Stimulated activated CD4-positive, alpha-beta T cell treated with anti-CD3 and anti-CD28 coated beads, TNF-alpha, amount 100 ng/mL, for 24 hours (primary cell): Measurements from ENCODE around the gene PDZRN4.

Experiments used
- DNase-seq, 3 experiments: peaks; one replicate each; pipeline ENCODE4 v3.0.0-alpha.2; 2020; ENCODE audit warnings: low read depth in 3 of 3

Gene PDZRN4

GRCh38 chr12:41356181-41356580, 168.1 kb downstream of the PDZRN4 start:
- DNase-seq, result no peak

GRCh38 chr12:41361738-41362137, 173.6 kb downstream of the PDZRN4 start:
- no peak for DNase-seq

GRCh38 chr12:41362510-41362909, 174.4 kb downstream of the PDZRN4 start:
- DNase-seq, result no peak

- no peak for DNase-seq
These were observed 174.8 kb downstream of the PDZRN4 start for GRCh38 chr12:41362931-41363330.

DNA sequence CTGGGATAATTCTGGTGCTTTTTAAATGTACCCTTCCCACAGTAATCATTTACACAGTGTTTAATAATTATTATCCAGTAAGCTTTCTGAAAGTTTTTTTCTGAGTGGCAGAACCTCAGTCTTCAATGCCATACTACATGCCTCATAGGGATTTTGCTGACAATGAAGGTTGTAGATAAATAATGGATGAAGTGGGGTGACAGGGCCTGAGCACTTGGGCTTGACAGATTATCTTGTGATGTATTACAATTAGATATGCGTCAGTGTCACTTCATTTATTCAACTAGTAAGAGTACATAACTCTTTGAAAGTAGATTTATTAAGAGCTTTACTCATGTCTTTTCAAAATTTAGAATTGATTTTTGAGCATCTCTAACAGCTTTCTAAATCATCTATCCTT, 176.1 kb downstream of the PDZRN4 start:
- no peak for DNase-seq

DNA sequence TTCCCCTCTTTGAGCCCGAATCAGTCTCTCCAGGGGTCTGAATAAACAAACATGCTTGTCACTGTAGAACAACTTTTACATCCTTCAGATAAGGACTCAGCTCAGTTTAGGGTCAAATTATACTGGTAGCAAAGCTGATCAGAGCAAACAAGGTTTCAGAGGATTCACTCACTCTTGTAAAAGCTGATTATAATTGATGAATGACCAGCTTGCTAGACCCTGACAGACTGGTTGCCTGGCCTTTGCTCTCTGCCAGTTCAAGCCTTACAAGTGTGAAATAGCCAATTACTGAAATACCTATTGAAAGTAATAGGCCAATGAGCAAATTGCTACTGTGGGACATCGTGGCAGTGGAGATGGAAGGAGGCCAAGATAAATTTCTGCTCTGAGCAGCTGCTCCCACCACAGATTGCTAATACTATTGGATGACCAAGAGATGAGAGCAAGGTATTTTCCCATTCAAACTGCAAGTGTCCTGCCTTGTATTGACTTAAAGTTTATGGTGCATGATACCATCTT, 177.6 kb downstream of the PDZRN4 start:
- DNase-seq, result no peak

DNA sequence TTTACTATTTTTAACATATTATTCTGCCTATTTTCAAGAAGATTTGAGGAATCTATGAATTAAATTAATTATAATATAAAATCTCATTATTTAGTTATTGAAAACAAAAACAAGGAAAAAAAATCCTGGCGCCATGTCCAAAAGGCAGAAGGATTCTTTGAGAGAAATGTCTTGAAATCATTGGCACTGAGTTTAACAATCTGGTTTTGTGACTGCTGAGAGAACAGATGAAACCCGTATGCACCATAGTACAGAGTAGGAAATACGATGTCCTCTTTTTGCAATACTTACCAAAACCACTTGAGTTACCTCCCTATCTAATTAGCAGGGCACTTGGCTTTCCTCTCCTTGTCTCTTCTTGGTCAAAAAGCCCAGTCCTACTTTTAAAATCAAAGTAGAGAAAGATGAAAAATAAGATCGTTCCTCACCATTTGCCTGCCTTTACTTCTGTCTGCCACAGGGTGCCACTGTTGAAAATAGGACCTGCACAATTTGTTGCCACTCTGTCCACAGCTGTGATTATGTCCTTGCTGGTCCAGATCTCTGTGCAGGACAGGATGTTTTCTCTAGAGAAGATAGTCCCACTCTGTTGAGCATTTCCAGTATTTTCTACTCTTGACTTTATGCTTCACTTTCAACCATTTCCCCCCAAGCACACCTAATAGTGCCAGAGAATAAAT, 179.7 kb downstream of the PDZRN4 start:
- DNase-seq, result no peak

DNA sequence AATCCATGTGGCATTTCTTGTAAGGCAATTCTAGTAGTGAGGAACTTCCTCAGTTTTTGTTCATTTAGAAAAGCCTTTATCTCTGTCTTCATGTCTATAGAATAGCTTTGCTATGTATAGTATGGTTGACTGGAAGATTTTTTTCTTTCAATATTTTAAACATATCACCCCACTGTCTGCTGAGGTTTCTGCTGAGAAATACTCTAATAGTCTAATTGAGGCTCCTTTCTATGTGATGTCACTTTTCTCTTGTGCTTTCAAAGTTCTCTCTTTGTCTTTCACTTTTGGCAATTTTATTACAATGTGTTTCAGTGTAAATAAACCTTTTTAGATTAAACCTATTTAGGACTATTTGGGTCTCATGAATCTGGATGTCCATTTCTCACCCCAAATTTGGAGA, 192.8 kb downstream of the PDZRN4 start:
- no peak for DNase-seq

DNA sequence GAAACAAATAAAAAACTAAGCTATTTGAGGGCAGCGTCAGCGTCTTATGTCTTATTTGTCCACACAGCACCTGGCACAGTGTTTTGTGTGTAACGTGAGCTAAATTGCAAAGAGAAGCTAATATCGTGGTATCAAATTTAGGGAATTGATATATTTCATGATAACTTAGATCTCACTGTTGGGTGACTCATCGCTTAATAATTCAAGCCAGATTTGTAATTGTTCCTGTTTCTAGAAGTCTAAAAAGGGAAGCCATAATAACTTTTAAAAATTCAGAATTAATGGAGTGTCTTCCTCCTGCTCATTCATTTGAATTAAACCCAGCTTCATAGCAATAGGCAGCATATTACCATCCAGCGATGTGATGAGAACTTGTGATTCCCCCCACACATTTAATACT, 214.7 kb downstream of the PDZRN4 start:
- DNase-seq, result no peak

GRCh38 chr12:41407232-41407799, 219.2 kb downstream of the PDZRN4 start:
- DNase-seq, result no peak

- DNase-seq, result no peak
These were observed 221.5 kb downstream of the PDZRN4 start for GRCh38 chr12:41409628-41410027.

DNA sequence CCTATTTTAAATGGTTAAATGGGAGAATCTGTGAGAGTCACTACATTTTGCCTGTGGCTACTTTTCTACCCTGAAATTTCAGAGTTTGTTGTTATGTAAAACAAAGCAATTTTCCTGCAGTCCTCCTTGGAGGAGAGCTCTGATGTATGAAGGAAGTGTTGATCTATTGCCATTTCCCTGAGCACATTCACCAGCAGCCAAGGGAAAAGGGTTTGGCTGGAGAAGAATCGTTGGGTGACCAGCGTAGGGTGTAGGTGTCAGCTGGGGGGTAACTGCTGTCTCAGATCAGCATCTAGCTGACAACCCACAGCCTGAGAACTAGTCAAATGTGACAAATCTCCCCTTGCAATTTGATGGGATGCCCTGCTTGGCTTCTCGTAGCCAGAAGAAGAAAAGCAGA, 230.5 kb downstream of the PDZRN4 start:
- DNase-seq, result no peak

GRCh38 chr12:41419131-41419893, 231.2 kb downstream of the PDZRN4 start:
- DNase-seq, result no peak

DNA sequence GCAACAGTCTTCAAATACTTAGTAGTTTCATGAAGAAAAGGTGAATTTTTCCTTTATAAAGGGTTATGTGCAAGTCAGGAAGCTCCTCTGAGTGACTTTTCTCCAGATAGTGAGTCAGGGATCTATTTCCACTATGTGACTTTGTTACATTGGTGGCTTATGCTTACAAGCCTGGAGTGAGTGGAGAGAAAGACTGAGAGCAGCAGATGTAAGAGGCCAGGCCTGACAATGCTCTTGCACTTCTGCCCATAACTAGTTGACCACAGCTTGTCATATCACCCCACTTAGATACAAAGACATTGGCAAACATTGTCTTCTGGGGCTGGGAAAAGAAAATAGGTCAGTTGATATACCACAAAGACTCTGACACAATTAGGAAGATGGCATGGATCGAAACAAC, 236.5 kb downstream of the PDZRN4 start:
- no peak for DNase-seq

DNA sequence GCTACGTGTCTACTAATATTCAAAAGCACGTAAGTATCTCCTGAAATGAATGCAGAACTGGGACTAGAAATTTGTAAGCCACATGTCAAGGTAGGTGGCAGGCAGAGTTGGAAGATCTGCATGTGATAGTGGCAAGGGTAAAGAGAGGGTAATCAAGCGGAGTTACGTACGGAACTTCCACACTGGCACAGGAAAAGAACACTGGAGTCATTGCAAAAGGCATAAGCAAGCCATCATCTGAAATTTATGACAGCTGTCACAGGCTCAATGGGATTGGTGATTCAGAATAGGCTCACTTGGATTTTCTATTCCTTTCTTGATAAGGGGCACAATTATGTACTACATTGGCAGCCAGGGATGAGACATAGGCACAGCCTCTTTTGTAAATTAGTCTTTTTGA, 245.3 kb downstream of the PDZRN4 start:
- no peak for DNase-seq

GRCh38 chr12:41436076-41436475, 248.0 kb downstream of the PDZRN4 start:
- DNase-seq, result no peak

DNA sequence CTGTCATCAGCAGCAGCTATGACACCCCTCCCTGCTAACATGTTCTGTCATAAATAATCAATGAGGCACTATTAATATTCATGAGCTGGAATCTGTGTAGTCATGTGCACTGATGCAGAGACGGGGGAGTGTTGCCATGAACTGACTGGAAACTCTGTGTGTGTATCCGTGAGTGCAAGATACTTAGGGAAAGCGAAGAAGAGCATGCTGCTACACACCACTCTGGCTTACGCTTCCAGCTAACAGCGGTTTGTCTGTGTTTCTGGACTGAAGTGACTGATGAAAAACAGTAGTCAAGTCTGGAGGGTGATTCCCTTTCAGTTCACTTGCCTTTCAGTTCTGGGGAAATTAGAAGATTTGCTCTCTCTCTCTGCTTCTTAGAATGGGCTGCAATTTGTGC, 249.4 kb downstream of the PDZRN4 start:
- no peak for DNase-seq

GRCh38 chr12:41438854-41439541, 250.9 kb downstream of the PDZRN4 start:
- no peak for DNase-seq

DNA sequence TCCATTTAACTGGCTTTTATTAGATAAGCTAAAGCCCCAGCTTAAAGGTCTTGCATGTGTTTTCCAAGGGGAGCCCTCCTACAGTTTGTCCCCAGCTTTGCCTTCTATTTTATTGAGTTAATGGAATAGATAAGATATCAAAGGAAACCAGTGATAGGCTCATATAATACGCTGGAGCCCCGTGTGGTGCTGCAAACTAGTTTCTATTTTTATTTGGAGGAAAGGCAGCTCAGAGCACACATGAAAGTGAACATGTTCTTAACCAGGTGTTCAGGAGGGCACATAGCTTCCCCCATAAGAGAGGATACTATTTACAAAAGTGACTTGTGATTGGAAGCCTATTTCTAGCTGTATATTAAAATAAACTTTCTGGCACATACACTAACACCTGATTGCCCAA, 251.7 kb downstream of the PDZRN4 start:
- DNase-seq, result no peak

DNA sequence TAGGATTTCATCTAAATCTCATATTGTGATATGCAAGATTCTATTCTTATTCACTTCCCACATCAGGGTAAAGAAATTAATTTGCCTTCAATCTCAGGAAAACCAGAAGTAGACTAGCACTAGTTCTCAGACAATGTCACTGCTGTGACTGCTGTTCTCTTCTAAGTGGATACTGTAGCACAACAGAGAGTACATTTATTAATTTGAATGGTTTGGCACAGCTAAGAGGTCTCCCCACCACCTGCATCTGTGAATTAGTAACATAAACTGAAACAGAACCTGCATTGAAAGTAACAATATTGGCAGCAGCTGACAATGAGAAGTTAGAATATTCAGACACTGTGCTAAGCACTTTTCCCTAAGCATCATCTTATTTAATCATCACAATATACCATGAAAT, 253.1 kb downstream of the PDZRN4 start:
- no peak for DNase-seq

DNA sequence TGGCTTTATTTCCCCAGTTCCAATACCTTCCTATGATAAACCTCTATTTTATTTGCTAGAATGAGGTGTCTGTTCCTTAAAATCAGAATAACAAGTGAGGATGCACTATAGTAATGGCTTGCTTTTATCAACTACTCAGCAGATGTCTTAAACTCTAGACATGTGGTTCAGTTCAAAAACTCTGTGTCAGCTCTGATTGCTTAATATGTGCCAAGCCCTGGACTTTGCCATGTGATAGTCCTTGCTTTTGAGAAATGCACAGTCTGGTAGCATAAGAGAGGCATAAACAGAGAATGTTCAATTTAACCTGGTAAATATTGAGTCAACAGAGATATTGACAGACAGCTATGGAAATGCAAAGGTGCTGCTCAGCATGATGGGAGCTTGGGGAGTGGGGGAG, 254.8 kb downstream of the PDZRN4 start:
- DNase-seq, result no peak

DNA sequence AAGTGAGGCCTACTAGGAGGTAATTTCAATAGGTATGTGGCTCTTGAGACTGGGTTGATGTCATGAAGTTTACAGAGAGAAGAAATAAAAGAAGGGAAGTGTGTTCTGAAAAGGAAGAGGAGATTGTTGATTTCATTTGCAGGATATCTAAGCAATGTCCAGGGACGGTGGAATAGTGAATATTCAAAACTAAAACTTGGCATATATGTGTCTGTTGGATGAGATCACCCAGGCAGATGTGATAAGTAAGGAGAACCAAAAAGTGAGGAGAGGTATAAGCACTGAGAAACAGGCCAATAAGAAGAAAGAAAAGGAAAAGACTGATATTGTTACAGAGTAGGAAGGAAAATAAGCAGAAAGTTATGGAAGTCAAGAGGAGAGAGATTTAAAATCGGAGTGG, 255.6 kb downstream of the PDZRN4 start:
- no peak for DNase-seq
